HEK293 (cell line): ENCODE measurements around the gene SKI.
A peak's percentile ranks its signal among the peaks of the same experiment; 100 is the strongest.

Experiments
- CTCF ChIA-PET: fragments of 350-600 bp; formaldehyde crosslinking; extraction: SDS; loops from one replicate; lab custom pipeline; 2021; ENCODE audit warnings: antibody characterized with exemption; lab: Yijun Ruan, JAX
- POLR2A ChIA-PET: fragments of 300-600 bp; formaldehyde crosslinking; extraction: SDS; loops from one replicate; lab custom pipeline; 2020; ENCODE audit warnings: antibody characterized with exemption, inconsistent platforms; lab: Yijun Ruan, JAX
- H3K27ac ChIP-seq: fragments of 200-500 bp; sonication (Bioruptor generic); 2 replicates; pipeline ENCODE4 v1.5.1; 2014; ENCODE audit warnings: low read depth, low read length, control low read depth, inconsistent platforms; ENCODE audit errors: extremely low read depth
- H3K36me3 ChIP-seq, 2 experiments: fragments of 200-500 bp in 1 of 2; sonication (Bioruptor generic) in 1 of 2; 1 replicate in 1 of 2; 2 replicates in 1 of 2; pipeline ENCODE4 v1.5.1; 2014 to 2017; ENCODE audit warnings: inconsistent platforms in 2 of 2, low read length in 2 of 2; ENCODE audit not compliant: control insufficient read depth in 2 of 2, insufficient read depth in 1 of 2
- H3K4me1 ChIP-seq: fragments of 200-500 bp; sonication (Bioruptor generic); 2 replicates; pipeline ENCODE4 v1.5.1; 2014; ENCODE audit warnings: mild to moderate bottlenecking, low read length, inconsistent platforms; ENCODE audit not compliant: control insufficient read depth, insufficient read depth
- H3K4me3 ChIP-seq: 2 replicates; pipeline ENCODE4 v1.5.1; 2011; ENCODE audit warnings: low read depth, mild to moderate bottlenecking, control low read depth, low read length, moderate library complexity
- H3K9me3 ChIP-seq: fragments of 200-500 bp; sonication (Bioruptor generic); 2 replicates; pipeline ENCODE4 v1.5.1; 2014; ENCODE audit warnings: low read depth, low read length, inconsistent platforms; ENCODE audit not compliant: control insufficient read depth, insufficient read depth
- EGR2 ChIP-seq: fragments of 450-650 bp; formaldehyde crosslinking; IDR thresholded peaks from 2 replicates; pipeline ENCODE4 v1.5.1; 2016; ENCODE audit warnings: low read depth, missing biosample characterization, missing genetic modification characterization
- ELK4 ChIP-seq: IDR thresholded peaks from 2 replicates; pipeline ENCODE4 v1.6.1; 2011; ENCODE audit warnings: mild to moderate bottlenecking, low read depth, low read length, borderline replicate concordance
- SCRT1 ChIP-seq: fragments of 450-650 bp; formaldehyde crosslinking; IDR thresholded peaks from 2 replicates; pipeline ENCODE4 v1.5.1; 2016; ENCODE audit warnings: missing biosample characterization, missing genetic modification characterization, borderline replicate concordance
- SCRT2 ChIP-seq: fragments of 450-650 bp; formaldehyde crosslinking; IDR thresholded peaks from 2 replicates; pipeline ENCODE4 v1.5.1; 2016; ENCODE audit warnings: missing biosample characterization, missing genetic modification characterization
- SP2 ChIP-seq: fragments of 450-650 bp; formaldehyde crosslinking; IDR thresholded peaks from 2 replicates; pipeline ENCODE4 v1.5.1; 2016; ENCODE audit warnings: missing biosample characterization, missing genetic modification characterization
- ZFHX2 ChIP-seq: fragments of 450-650 bp; formaldehyde crosslinking; conservative IDR thresholded peaks from 2 replicates; pipeline ENCODE4 v1.5.1; 2016; ENCODE audit warnings: missing biosample characterization, missing genetic modification characterization
- ZNF155 ChIP-seq: fragments of 450-650 bp; formaldehyde crosslinking; IDR thresholded peaks from 2 replicates; pipeline ENCODE4 v1.5.1; 2016; ENCODE audit warnings: missing biosample characterization, missing genetic modification characterization
- ZNF19 ChIP-seq: fragments of 450-650 bp; formaldehyde crosslinking; IDR thresholded peaks from 2 replicates; pipeline ENCODE4; 2016; ENCODE audit warnings: missing biosample characterization, missing genetic modification characterization, low read depth
- ZNF2 ChIP-seq: fragments of 450-650 bp; formaldehyde crosslinking; IDR thresholded peaks from 2 replicates; pipeline ENCODE4 v1.5.1; 2016; ENCODE audit warnings: missing biosample characterization, missing genetic modification characterization
- ZNF202 ChIP-seq: fragments of 450-650 bp; formaldehyde crosslinking; IDR thresholded peaks from 2 replicates; pipeline ENCODE4 v1.5.1; 2016; ENCODE audit warnings: missing biosample characterization, missing genetic modification characterization, borderline replicate concordance
- ZNF23 ChIP-seq: fragments of 450-650 bp; formaldehyde crosslinking; IDR thresholded peaks from 2 replicates; pipeline ENCODE4 v1.5.1; 2016; ENCODE audit warnings: missing biosample characterization, missing genetic modification characterization, borderline replicate concordance
- ZNF239 ChIP-seq: fragments of 450-650 bp; formaldehyde crosslinking; IDR thresholded peaks from 2 replicates; pipeline ENCODE4 v1.5.1; 2016; ENCODE audit warnings: missing biosample characterization, missing genetic modification characterization
- ZNF248 ChIP-seq: fragments of 450-650 bp; formaldehyde crosslinking; IDR thresholded peaks from 2 replicates; pipeline ENCODE4 v1.5.1; 2017; ENCODE audit warnings: missing biosample characterization, missing genetic modification characterization
- ZNF311 ChIP-seq: fragments of 450-650 bp; formaldehyde crosslinking; IDR thresholded peaks from 2 replicates; pipeline ENCODE4 v1.5.1; 2017; ENCODE audit warnings: missing biosample characterization, missing genetic modification characterization, borderline replicate concordance
- ZNF391 ChIP-seq: fragments of 450-650 bp; formaldehyde crosslinking; IDR thresholded peaks from 2 replicates; pipeline ENCODE4 v1.5.1; 2016; ENCODE audit warnings: low read depth, missing biosample characterization, missing genetic modification characterization, borderline replicate concordance
- ZNF501 ChIP-seq: fragments of 450-650 bp; formaldehyde crosslinking; IDR thresholded peaks from 2 replicates; pipeline ENCODE4 v1.5.1; 2016; ENCODE audit warnings: missing biosample characterization, missing genetic modification characterization
- ZNF521 ChIP-seq: fragments of 450-650 bp; formaldehyde crosslinking; IDR thresholded peaks from 2 replicates; pipeline ENCODE4 v1.5.1; 2017; ENCODE audit warnings: missing biosample characterization, mild to moderate bottlenecking, missing genetic modification characterization
- ZNF558 ChIP-seq: fragments of 450-650 bp; formaldehyde crosslinking; IDR thresholded peaks from 2 replicates; pipeline ENCODE4 v1.5.1; 2016; ENCODE audit warnings: missing biosample characterization, missing genetic modification characterization
- ZNF776 ChIP-seq: fragments of 450-650 bp; formaldehyde crosslinking; IDR thresholded peaks from 2 replicates; pipeline ENCODE4 v1.5.0; 2017; ENCODE audit warnings: missing biosample characterization, missing genetic modification characterization, borderline replicate concordance
- TF ChIP-seq, protein P1 (sequence below): sonication (generic); formaldehyde crosslinking; IDR thresholded peaks from 2 replicates; pipeline ENCODE4 v1.8.1; 2022; ENCODE audit warnings: mild to moderate bottlenecking, moderate library complexity, missing genetic modification reagents
- TF ChIP-seq, protein P2 (sequence below): fragments of 450-650 bp; formaldehyde crosslinking; optimal IDR thresholded peaks from 2 replicates; pipeline ENCODE3; 2016; ENCODE audit warnings: missing biosample characterization, mild to moderate bottlenecking, missing genetic modification characterization

SKI gene

DNA sequence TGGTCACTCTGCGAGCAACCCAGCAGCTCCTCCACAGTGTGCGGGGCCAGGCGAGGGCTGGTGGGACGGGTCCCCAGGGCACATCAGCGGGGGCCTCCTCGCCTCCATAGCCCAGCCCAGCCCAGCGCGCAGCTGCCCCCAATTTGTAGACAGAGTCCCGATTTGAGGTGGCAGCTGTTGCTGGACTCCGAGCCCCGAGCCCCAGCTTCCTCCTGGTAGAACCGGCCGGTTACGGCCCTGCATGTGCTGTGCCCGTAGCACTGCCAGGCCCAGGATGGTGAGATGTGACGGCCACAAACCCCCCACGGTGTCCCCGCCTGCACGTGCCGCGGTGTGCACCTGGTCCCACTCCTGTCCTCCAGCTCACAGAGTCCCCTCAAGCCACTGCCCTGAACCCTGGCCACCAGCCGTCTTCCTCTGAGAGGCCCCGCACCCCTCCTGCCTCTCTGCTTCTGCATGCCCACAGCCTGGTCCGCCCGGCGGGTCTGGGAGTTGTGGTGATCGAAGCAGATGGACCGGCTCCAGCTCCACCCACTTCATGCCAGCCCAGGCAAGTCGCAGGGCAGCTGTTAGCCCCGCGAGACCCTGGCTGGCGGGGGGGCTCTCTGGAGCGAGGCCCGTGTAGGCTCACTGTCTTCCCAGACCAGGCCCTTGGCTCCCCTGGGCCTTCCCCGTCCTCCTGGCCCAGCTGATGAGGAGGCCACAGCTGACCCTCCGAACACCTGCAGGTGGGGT lies 107.8 kb downstream of the SKI start:
- TF ChIP-seq ZNF391, result no peak
- no peak for TF ChIP-seq ZNF2 (tag by site-specific recombination)
- no peak for TF ChIP-seq ZNF202 (tag by site-specific recombination)
- no peak for TF ChIP-seq SCRT1 (tag by site-specific recombination)
- no peak for TF ChIP-seq ELK4
- no peak for TF ChIP-seq ZNF248
- TF ChIP-seq ZNF311, result no peak
- no peak for TF ChIP-seq SCRT2 (tag by site-specific recombination)
- no peak for TF ChIP-seq ZNF776 (tag by site-specific recombination)
- no peak for TF ChIP-seq ZNF19 (tag by site-specific recombination)
- no peak for TF ChIP-seq ZNF23 (tag by site-specific recombination)
- no peak for TF ChIP-seq ZNF521 (tag by site-specific recombination)
- no peak for TF ChIP-seq ZNF239 (tag by site-specific recombination)
- TF ChIP-seq ZNF155 (tag by site-specific recombination), result no peak
- TF ChIP-seq, protein P1, sequence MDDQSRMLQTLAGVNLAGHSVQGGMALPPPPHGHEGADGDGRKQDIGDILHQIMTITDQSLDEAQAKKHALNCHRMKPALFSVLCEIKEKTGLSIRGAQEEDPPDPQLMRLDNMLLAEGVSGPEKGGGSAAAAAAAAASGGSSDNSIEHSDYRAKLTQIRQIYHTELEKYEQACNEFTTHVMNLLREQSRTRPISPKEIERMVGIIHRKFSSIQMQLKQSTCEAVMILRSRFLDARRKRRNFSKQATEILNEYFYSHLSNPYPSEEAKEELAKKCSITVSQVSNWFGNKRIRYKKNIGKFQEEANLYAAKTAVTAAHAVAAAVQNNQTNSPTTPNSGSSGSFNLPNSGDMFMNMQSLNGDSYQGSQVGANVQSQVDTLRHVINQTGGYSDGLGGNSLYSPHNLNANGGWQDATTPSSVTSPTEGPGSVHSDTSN, result no peak
- POLR2A ChIA-PET, result no interaction called here
- no peaks in the 10 kb centered on the region for H3K9me3 ChIP-seq
- H3K36me3 ChIP-seq, result no peaks in the 10 kb centered on the region
- H3K27ac ChIP-seq, result no peak overlapping the region
- no peaks in the 10 kb centered on the region for H3K4me1 ChIP-seq
- CTCF ChIA-PET, result interaction anchor here (0.6 kb wide), 1 partner anchor 1292 kb away, joined by 3 read pairs; no protein-coding TSS in a partner anchor
- H3K4me3 ChIP-seq, result no peak overlapping the region

- Histone ChIP-seq H3K36me3 (no peaks in the 10 kb centered on the region), H3K9me3 (no peaks in the 10 kb centered on the region), H3K4me1 (no peaks in the 10 kb centered on the region), H3K27ac (no peak overlapping the region), H3K4me3 (no peak overlapping the region)
- CTCF ChIA-PET, result no interaction called here
- POLR2A ChIA-PET, result no interaction called here
- TF ChIP-seq SP2 (peak; percentile 16; the same call in 1 of the 2 replicates), ZNF501 (tag by site-specific recombination) (no peak), ZNF558 (tag by site-specific recombination) (no peak), ZFHX2 (tag by site-specific recombination) (peak; percentile 57; the same call in 1 of the 2 replicates), EGR2 (tag by site-specific recombination) (peak; percentile 34; the same call in 1 of the 2 replicates)
- TF ChIP-seq, protein P2, sequence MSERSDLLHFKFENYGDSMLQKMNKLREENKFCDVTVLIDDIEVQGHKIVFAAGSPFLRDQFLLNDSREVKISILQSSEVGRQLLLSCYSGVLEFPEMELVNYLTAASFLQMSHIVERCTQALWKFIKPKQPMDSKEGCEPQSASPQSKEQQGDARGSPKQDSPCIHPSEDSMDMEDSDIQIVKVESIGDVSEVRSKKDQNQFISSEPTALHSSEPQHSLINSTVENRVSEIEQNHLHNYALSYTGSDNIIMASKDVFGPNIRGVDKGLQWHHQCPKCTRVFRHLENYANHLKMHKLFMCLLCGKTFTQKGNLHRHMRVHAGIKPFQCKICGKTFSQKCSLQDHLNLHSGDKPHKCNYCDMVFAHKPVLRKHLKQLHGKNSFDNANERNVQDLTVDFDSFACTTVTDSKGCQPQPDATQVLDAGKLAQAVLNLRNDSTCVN, result no peak
Measured at GRCh38 chr1:2336499-2336898, 108.4 kb downstream of the SKI start.
